Measurements from ENCODE around the gene TMEM38A. TPM values are rescaled to one million over a fixed set of nuclear protein-coding genes. Genes with fewer than 3 reads are reported as not detected.
"Not testable (repeated sequence)": the region's sequence is repeated elsewhere in the genome, so short reads cannot be mapped to it uniquely, and the experiment has no call there.

Gene TMEM38A
- total RNA-seq, 1 experiment from 2014 or later: 0.24 TPM

GRCh38 chr19:16659832-16660708 is 869 bp upstream of the TMEM38A start, which contains the start of gene SMIM7:
TSS of gene SMIM7 (minus strand) at chr19:16660144. CDS start at chr19:16660110, 34 bp downstream.
- in situ Hi-C loops (cut with HindIII; ENCODE audit: low pct_unique_long_range_greater_than_20kb, low sequenced_read_pairs): no loop called here
- peak; percentile 96 for DNase-seq (ENCODE audit: low read depth, low spot score)

GRCh38 chr19:16661480-16662034 is 618 bp downstream of the TMEM38A start:
- DNase-seq (ENCODE audit: low read depth, low spot score): no peak
- in situ Hi-C loops (cut with HindIII; ENCODE audit: low pct_unique_long_range_greater_than_20kb, low sequenced_read_pairs): no loop called here

GRCh38 chr19:16668176-16668575 is 7.2 kb downstream of the TMEM38A start:
- in situ Hi-C loops (cut with HindIII; ENCODE audit: low pct_unique_long_range_greater_than_20kb, low sequenced_read_pairs): no loop called here
- DNase-seq (ENCODE audit: low read depth, low spot score): no peak

- DNase-seq (ENCODE audit: low read depth, low spot score); in situ Hi-C loops (cut with HindIII; ENCODE audit: low pct_unique_long_range_greater_than_20kb, low sequenced_read_pairs): not testable (repeated sequence)
Observed at GRCh38 chr19:16668702-16669101, 7.8 kb downstream of the TMEM38A start.

- no peak for DNase-seq (ENCODE audit: low read depth, low spot score)
- in situ Hi-C loops (cut with HindIII; ENCODE audit: low pct_unique_long_range_greater_than_20kb, low sequenced_read_pairs): no loop called here
Observed at GRCh38 chr19:16670291-16670690, 9.4 kb downstream of the TMEM38A start.

GRCh38 chr19:16671652-16672274 is 10.8 kb downstream of the TMEM38A start:
- DNase-seq (ENCODE audit: low read depth, low spot score): no peak
- in situ Hi-C loops (cut with HindIII; ENCODE audit: low pct_unique_long_range_greater_than_20kb, low sequenced_read_pairs): no loop called here

GRCh38 chr19:16673231-16673630 is 12.3 kb downstream of the TMEM38A start:
- in situ Hi-C loops (cut with HindIII; ENCODE audit: low pct_unique_long_range_greater_than_20kb, low sequenced_read_pairs): no loop called here
- no peak for DNase-seq (ENCODE audit: low read depth, low spot score)

GRCh38 chr19:16673839-16674238 is 12.9 kb downstream of the TMEM38A start:
- in situ Hi-C loops (cut with HindIII; ENCODE audit: low pct_unique_long_range_greater_than_20kb, low sequenced_read_pairs); DNase-seq (ENCODE audit: low read depth, low spot score): not testable (repeated sequence)

GRCh38 chr19:16676101-16676798 is 15.3 kb downstream of the TMEM38A start:
- in situ Hi-C loops (cut with HindIII; ENCODE audit: low pct_unique_long_range_greater_than_20kb, low sequenced_read_pairs): no loop called here
- no peak for DNase-seq (ENCODE audit: low read depth, low spot score)

GRCh38 chr19:16677055-16677454 is 16.1 kb downstream of the TMEM38A start:
- in situ Hi-C loops (cut with HindIII; ENCODE audit: low pct_unique_long_range_greater_than_20kb, low sequenced_read_pairs): no loop called here
- no peak for DNase-seq (ENCODE audit: low read depth, low spot score)

GRCh38 chr19:16678498-16678897 is 17.6 kb downstream of the TMEM38A start:
- in situ Hi-C loops (cut with HindIII; ENCODE audit: low pct_unique_long_range_greater_than_20kb, low sequenced_read_pairs): no loop called here
- no peak for DNase-seq (ENCODE audit: low read depth, low spot score)

- in situ Hi-C loops (cut with HindIII; ENCODE audit: low pct_unique_long_range_greater_than_20kb, low sequenced_read_pairs): no loop called here
- DNase-seq (ENCODE audit: low read depth, low spot score): no peak
Observed at GRCh38 chr19:16679811-16680210, 18.9 kb downstream of the TMEM38A start.

GRCh38 chr19:16682539-16682938 is 21.6 kb downstream of the TMEM38A start:
- in situ Hi-C loops (cut with HindIII; ENCODE audit: low pct_unique_long_range_greater_than_20kb, low sequenced_read_pairs): no loop called here

GRCh38 chr19:16684216-16684615 is 23.3 kb downstream of the TMEM38A start:
- no peak for DNase-seq (ENCODE audit: low read depth, low spot score)
- in situ Hi-C loops (cut with HindIII; ENCODE audit: low pct_unique_long_range_greater_than_20kb, low sequenced_read_pairs): no loop called here

More at GRCh38 chr19:16682539-16682938, 21.6 kb downstream of the TMEM38A start:
- no peak for DNase-seq (ENCODE audit: low read depth, low spot score)

GRCh38 chr19:16688084-16688483 is 27.1 kb downstream of the TMEM38A start:
- in situ Hi-C loops (cut with HindIII; ENCODE audit: low pct_unique_long_range_greater_than_20kb, low sequenced_read_pairs): no loop called here
- no peak for DNase-seq (ENCODE audit: low read depth, low spot score)

GRCh38 chr19:16698914-16699313 is 38.0 kb downstream of the TMEM38A start:
- no peak for DNase-seq (ENCODE audit: low read depth, low spot score)
- in situ Hi-C loops (cut with HindIII; ENCODE audit: low pct_unique_long_range_greater_than_20kb, low sequenced_read_pairs): no loop called here

GRCh38 chr19:16702123-16702522 is 41.2 kb downstream of the TMEM38A start:
- peak; percentile 82 for DNase-seq (ENCODE audit: low read depth, low spot score)

GRCh38 chr19:16703677-16704076 is 42.7 kb downstream of the TMEM38A start:
- in situ Hi-C loops (cut with HindIII; ENCODE audit: low pct_unique_long_range_greater_than_20kb, low sequenced_read_pairs): no loop called here
- DNase-seq (ENCODE audit: low read depth, low spot score): no peak

More at GRCh38 chr19:16702123-16702522, 41.2 kb downstream of the TMEM38A start:
- in situ Hi-C loops (cut with HindIII; ENCODE audit: low pct_unique_long_range_greater_than_20kb, low sequenced_read_pairs): no loop called here
